GM19328 (cell line): ENCODE results near the gene SIAH2.

Experiments used
- ATAC-seq: cut with Tn5 transposase; IDR thresholded peaks from one replicate; pipeline ENCODE4 v1.9.1; 2021; ENCODE audit warnings: mild to moderate bottlenecking, moderate library complexity; ENCODE audit not compliant: unreplicated experiment

Gene SIAH2

DNA sequence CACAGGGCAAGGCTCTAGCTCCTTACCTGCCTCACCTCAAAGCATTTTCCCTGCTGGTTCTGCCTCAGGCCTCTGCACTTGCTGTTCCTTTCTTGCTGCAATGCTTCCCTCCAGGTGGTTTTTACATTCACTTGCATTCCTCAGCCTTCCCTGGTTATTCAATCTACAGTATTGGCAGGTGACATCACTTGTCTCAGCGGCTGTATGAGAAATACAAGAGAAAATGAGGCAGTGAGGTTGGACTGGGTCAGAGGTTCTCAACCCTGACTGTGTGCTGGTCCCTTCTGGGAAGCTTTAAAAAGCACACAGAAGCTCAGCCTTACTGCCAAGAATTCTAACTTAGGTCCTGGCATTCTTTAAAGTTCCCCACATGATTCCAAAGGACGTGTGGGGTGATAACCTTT lies 26.7 kb downstream of the SIAH2 start:
- ATAC-seq = no peak

- no peak for ATAC-seq
Observed at GRCh38 chr3:150734795-150735119, 28.2 kb downstream of the SIAH2 start.

- no peak for ATAC-seq
Observed at GRCh38 chr3:150733936-150734794, 28.8 kb downstream of the SIAH2 start.

GRCh38 chr3:150733373-150733935 lies 29.5 kb downstream of the SIAH2 start:
- no peak for ATAC-seq

GRCh38 chr3:150729682-150730360 lies 33.1 kb downstream of the SIAH2 start:
- no peak for ATAC-seq

- ATAC-seq = no peak
Observed at GRCh38 chr3:150727653-150728502, 35.1 kb downstream of the SIAH2 start.

DNA sequence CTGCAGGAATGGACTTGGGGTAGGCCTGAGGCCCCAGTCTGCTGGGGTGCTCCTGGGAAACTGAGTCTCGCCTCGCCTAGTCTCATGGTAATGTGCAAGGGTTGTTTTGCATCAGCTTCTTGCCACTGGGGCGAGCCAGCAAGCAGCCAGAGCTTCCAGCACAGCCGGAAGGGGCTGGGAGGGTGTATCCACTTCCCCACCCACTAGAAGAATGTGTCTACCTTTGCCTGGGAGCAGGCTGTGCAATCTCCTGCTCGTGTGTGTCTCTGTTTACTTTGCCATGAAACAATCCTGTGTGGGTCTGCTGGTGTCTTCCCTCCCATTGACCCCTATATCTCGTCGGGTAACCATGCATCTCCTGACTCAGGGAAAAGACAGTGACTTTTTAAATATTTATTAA lies 37.4 kb downstream of the SIAH2 start:
- no peak for ATAC-seq

DNA sequence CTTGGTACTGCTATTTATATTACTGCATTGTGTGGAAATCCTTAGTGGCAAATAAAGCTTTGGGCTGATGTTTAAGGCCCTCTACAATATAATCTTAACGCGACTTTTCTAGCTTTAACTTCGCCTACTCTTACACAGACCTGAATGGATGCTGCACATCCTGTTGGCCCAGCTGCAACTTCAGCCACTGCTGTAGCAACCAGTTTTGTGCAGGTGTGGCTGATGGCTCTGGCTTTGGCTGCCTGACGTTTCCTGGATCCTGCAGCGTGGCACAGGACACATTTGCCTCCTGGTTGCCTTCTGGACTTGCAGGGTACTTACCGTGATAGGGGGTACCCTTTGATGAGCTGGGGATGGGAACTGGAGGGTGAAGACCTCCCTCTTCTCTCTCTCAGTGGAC lies 39.0 kb downstream of the SIAH2 start:
- ATAC-seq = no peak

DNA sequence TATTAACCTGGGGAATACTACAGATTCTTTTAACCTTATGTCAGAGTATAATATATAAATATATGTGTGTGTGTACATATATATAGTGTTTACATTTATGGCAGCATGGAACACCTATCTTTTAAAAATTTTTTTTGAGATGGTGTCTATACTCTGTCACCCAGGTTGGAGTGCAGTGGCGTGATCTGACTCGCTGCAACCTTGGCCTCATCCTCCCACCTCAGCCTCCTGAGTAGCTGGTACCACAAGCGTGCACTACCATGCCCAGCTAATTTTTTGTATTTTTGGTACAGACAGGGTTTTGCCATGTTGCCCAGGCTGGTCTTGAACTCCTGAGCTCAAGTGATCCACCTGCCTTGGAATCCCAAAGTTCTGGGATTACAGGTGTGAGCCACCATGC lies 40.7 kb downstream of the SIAH2 start:
- no peak for ATAC-seq

- ATAC-seq = no peak
Observed at GRCh38 chr3:150721285-150722130, 41.5 kb downstream of the SIAH2 start.

DNA sequence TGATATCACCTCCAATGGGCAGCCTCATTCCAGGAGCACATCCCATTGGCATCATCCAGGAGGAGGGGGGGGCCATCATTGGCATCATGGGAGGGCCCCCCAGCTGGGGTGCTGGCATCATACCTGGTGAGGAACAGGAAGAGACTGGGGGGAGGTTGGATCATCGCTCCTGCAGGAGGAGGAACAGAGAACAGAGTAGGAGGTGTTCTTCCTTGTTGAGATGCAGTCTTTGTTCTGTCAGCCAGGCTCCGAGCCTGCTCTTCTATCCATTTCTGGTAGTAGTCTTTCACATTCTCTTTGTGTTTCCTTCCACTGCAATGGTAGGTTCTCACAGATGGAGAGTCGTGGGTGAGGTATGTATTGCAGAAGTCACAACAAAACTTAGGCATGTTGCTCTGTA lies 42.5 kb downstream of the SIAH2 start:
- ATAC-seq = no peak

DNA sequence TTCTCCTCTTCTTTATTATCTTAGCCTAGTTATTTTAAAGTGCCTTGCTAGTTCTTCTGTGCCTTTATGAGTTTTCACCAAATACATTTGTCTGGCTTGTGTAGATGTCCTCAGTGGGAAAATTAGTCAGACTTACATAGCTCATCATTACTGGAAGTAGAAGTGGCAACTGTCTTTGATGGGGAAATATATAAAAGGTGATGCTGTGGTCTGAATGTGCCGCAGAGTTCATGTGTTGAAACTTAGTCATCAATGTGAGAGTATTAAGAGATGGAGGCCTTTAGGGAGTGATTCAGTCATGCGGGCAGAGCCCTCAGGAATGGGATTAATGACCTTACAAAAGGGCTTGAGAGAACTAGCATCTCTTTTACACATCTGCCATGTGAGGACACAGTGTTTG lies 52.9 kb downstream of the SIAH2 start:
- no peak for ATAC-seq

DNA sequence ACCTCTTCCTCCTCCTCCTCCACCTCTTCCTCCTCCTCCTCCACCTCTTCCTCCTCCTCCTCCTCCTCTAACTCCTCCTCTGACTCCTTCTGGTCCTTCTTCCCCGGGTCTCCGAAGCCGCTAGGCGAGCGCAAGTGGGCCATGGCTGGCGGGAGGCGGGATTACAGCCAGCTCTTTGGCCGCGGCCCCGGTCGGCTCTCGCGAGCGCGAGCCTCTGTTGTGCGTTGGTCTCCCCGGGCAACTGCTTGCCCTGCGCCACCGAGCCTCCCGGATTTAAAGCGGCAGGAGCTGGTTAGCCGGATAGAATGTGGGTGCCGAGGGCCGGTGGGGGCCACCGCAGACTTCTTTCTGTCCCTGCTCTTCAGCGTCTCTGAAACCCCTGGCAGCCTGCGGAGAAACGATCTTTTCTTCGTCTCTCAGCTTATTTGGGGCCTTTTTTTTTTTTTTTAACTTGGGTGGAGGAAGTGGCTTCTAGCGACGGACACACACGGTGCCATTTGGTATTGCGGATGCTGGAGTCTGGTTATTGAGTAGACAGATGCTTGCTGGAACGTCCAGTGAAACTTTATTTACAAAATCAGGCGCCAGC lies 59.1 kb downstream of the SIAH2 start, which contains the start of gene ERICH6:
ERICH6 (minus strand) TSS at position 165 of the 589 bp plus-strand sequence; CDS start at position 143, 22 bp downstream.
- peak; percentile 98 for ATAC-seq

GRCh38 chr3:150703299-150703755 lies 59.6 kb downstream of the SIAH2 start:
- ATAC-seq = peak; percentile 30

- ATAC-seq = no peak
Observed at GRCh38 chr3:150699068-150699639, 63.8 kb downstream of the SIAH2 start.

DNA sequence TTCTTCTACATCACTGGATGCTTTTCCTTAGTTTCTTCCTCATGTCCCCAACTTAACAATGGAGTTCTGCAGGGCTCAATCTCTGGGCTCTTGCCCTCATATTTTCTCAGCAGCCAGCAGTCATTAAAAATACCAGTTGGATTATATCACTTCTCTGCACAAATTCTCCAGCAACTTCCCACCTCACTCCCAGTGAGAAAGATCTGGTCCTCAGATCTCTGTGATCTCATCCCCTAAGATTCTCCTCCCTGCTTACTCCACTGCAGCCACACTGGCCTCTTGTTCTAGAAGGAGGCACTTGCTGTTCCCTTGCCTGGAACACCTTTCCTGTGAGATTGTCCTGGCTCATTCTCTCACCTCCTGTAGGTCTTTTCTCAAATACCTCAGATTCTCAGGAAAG lies 65.3 kb downstream of the SIAH2 start:
- no peak for ATAC-seq

DNA sequence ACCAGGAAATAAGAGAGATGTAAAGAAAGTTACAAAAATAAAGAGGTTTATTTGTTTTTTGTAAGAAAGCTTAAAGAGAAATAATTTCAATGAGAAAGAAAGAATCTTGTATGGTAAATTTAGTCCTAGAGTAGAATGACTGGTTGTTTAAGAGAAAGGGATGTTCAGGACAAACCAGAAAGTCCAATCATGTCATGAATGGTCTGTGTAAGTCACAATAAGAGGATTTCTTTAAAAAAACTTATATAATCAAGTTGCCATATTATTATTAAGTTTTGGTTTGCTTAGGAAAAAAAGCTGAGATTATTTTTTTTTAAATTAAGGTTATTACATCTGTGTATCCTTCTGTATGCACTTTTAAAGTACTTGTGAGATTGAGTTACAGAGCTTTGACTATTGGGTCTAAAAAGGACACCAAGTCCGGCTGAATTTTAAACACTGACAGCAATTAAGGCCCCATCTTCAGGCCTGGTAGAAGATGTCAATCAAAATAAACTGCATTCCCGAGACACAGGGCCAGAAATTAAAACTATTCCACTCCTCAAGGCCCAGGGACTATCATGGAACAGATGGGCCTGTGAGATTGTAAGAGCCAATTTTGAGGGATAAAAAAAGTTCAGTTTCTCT lies 71.4 kb downstream of the SIAH2 start:
- ATAC-seq = no peak
